Heart left ventricle (tissue), 13 donors: ENCODE results near the gene B3GAT3.

Experiments
- POLR2A ChIP-seq, 2 donors: fragments of 450-650 bp; IDR thresholded peaks; one replicate each; pipeline ENCODE4 v1.6.1; 2017; ENCODE audit warnings: antibody characterized with exemption in 2 of 2, mild to moderate bottlenecking in 2 of 2, moderate library complexity in 2 of 2
- TF ChIP-seq, protein P1 (sequence below), 12 donors: fragments of 200-600 bp; sonication (generic) in 4 of 12; IDR thresholded peaks; one replicate each; pipeline versions ENCODE4 v1.5.0 to v1.8.0; 2018 to 2022; ENCODE audit warnings: antibody characterized with exemption in 12 of 12, mild to moderate bottlenecking in 5 of 12
- donor health status: ischemic (EF 13 %, LVEDD 7.1; RV severe dilation, severe dysfunction).
- donor health status: DM: no; HTN: yes; CAD: no.
- donor health status: DM: no; HTN: no; CAD: no.
- donor health status: ischemic (EF 25% LVEDD 6.9; RV normal size, moderate dysfunction).
- donor health status: ischemic (EF 25% LVEDD 5.7; RV mildly dilated, moderate dysfunction).
- donor health status: ischemic (EF 35%, LVEDD 5.7; RV mildly dilated, moderate dysfunction).
- donor health status: nonischemic (EF 11% LVEDD 7.7; RV severe dilation, severe dysfunction).
- donor health status: DM: yes; HTN: yes; CAD: no.
- donor health status: PGD.
- donor health status: ischemic (EF 29% LVEDD 5.4; RV normal size, mild dysfunction).
- donor health status: nonischemic (EF 23%, LVEDD 6.1; RV moderate dilation, normal function).

DNA sequence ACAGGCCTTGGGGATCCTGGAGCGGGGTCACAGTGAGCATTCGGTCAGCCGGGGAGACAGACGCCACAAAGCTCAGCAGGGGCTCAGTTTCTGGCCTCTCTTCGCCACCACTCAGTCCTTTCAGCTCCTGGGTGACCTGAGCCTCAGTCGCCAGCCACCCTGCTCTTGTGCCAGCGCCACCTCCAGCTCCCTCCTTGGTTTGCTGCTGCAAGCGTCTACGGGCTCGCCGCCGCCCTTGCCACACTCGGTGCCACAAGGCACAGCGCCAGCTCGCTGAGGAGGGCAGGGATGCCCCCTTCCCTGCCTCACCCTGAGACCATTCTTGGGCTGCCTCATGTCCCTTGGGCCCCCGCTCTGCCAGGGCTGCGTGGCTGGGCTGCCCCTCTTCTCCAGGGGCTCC, 46.6 kb downstream of the B3GAT3 start:
- no peak for TF ChIP-seq POLR2A (IDR thresholded peaks at IDR 0.05)
- TF ChIP-seq, protein P1, sequence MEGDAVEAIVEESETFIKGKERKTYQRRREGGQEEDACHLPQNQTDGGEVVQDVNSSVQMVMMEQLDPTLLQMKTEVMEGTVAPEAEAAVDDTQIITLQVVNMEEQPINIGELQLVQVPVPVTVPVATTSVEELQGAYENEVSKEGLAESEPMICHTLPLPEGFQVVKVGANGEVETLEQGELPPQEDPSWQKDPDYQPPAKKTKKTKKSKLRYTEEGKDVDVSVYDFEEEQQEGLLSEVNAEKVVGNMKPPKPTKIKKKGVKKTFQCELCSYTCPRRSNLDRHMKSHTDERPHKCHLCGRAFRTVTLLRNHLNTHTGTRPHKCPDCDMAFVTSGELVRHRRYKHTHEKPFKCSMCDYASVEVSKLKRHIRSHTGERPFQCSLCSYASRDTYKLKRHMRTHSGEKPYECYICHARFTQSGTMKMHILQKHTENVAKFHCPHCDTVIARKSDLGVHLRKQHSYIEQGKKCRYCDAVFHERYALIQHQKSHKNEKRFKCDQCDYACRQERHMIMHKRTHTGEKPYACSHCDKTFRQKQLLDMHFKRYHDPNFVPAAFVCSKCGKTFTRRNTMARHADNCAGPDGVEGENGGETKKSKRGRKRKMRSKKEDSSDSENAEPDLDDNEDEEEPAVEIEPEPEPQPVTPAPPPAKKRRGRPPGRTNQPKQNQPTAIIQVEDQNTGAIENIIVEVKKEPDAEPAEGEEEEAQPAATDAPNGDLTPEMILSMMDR (IDR thresholded peaks at IDR 0.05), result no peak
